ENCODE measurements around the gene KRTAP9-6. TPM values are rescaled to one million over a fixed set of nuclear protein-coding genes. Genes with fewer than 3 reads are reported as not detected.
"Not testable (repeated sequence)": the region's sequence is repeated elsewhere in the genome, so short reads cannot be mapped to it uniquely, and the experiment has no call there.

Gene KRTAP9-6
- total and polyA plus RNA-seq, 2 donors (not counting 1 experiment from before 2014, with no cell fraction given), result not detected

DNA sequence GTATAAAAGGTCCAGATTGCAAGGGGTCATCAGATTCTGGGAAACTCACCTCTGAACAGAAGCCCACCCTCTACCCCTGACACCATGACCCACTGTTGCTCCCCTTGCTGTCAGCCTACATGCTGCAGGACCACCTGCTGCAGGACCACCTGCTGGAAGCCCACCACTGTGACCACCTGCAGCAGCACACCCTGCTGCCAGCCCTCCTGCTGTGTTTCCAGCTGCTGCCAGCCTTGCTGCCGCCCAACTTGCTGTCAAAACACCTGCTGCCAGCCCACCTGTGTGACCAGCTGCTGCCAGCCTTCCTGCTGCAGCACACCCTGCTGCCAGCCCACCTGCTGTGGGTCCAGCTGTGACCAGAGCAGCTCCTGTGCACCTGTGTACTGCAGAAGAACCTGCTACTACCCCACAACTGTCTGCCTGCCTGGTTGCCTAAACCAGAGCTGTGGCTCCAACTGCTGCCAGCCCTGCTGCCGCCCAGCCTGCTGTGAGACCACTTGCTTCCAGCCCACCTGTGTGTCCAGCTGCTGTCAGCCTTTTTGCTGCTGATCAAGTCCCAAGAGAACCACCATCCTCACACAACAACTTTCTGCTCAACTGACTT lies 15.4 kb upstream of the KRTAP9-6 start, which contains the start of gene KRTAP9-4:
Gene KRTAP9-4, plus strand, starts transcription at position 51 of the 604 bp plus-strand sequence. Its CDS starts 34 bp downstream, at position 85.
- not testable (repeated sequence) for H3K36me3 ChIP-seq (ENCODE audit: control insufficient read depth, insufficient read depth, low read length); H3K27me3 ChIP-seq (ENCODE audit: control insufficient read depth, insufficient read depth, low read length); H3K27ac ChIP-seq (ENCODE audit: insufficient read depth, low read length); DNase-seq (ENCODE audit: low read depth in 2 of 2); H3K4me2 ChIP-seq (ENCODE audit: extremely low read depth, insufficient read depth, low read length); H3K4me1 ChIP-seq (ENCODE audit: control insufficient read depth, extremely low read depth, insufficient read depth, low read length); H4K20me1 ChIP-seq (ENCODE audit: control insufficient read depth, extremely low read depth, insufficient read depth, low read length); H3K9ac ChIP-seq (ENCODE audit: insufficient read depth, low read length); H3K4me3 ChIP-seq (replicated peaks in 1 of 4; ENCODE audit: control extremely low read depth in 1 of 4, insufficient read depth in 1 of 4, low read depth in 3 of 4, low read length in 4 of 4); H3K79me2 ChIP-seq (ENCODE audit: control insufficient read depth, insufficient read depth, low read length); H3K9me3 ChIP-seq (ENCODE audit: control insufficient read depth, insufficient read depth, low read depth, low read length); H2AFZ ChIP-seq (ENCODE audit: low read length)

DNA sequence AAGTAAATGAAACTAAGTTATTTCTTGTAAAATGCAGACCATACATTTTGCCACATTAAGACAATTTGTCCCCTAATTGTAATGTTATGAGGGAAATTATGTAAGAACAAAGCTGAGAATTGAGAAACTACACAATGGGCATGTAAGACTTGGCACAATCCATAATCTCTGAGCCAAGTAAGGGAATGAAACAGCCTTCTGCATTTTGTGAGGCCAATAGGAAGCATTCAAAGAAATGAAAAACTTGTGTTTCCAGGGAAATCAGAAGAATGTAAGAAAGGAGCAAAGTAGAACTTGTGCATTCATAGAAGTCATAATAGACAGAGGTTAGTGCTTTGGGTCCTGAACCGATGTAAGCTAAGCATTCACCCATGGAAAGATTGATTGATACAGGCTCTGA lies 13.9 kb upstream of the KRTAP9-6 start:
- no peaks in the 10 kb centered on the region for H4K20me1 ChIP-seq (ENCODE audit: control insufficient read depth, extremely low read depth, insufficient read depth, low read length)
- H3K4me2 ChIP-seq (ENCODE audit: extremely low read depth, insufficient read depth, low read length), result no peak overlapping the region
- DNase-seq (ENCODE audit: low read depth in 2 of 2), result no peak
- H3K36me3 ChIP-seq (ENCODE audit: control insufficient read depth, insufficient read depth, low read length), result no peaks in the 10 kb centered on the region
- no peak overlapping the region for H3K4me3 ChIP-seq (replicated peaks in 1 of 4; ENCODE audit: control extremely low read depth in 1 of 4, insufficient read depth in 1 of 4, low read depth in 3 of 4, low read length in 4 of 4)
- no peak overlapping the region for H3K9ac ChIP-seq (ENCODE audit: insufficient read depth, low read length)
- H2AFZ ChIP-seq (ENCODE audit: low read length), result no peak overlapping the region
- no peak for TF ChIP-seq CTCF (conservative IDR thresholded peaks at IDR 0.05 in 1 of 2, IDR thresholded peaks at IDR 0.05 in 1 of 2; ENCODE audit: low read depth in 1 of 2, low read length in 2 of 2)
- no peak for TF ChIP-seq EZH2 (IDR thresholded peaks at IDR 0.05; ENCODE audit: low read length, missing control alignments)
- no peaks in the 10 kb centered on the region for H3K4me1 ChIP-seq (ENCODE audit: control insufficient read depth, extremely low read depth, insufficient read depth, low read length)
- no peak overlapping the region for H3K27ac ChIP-seq (ENCODE audit: insufficient read depth, low read length)
- H3K27me3 ChIP-seq (ENCODE audit: control insufficient read depth, insufficient read depth, low read length), result peaks cover 3% of the 10 kb centered on the region
- no peaks in the 10 kb centered on the region for H3K9me3 ChIP-seq (ENCODE audit: control insufficient read depth, insufficient read depth, low read depth, low read length)
- no peaks in the 10 kb centered on the region for H3K79me2 ChIP-seq (ENCODE audit: control insufficient read depth, insufficient read depth, low read length)

GRCh38 chr17:41254861-41255260 lies 10.3 kb upstream of the KRTAP9-6 start:
- no peaks in the 10 kb centered on the region for H3K79me2 ChIP-seq (ENCODE audit: control insufficient read depth, insufficient read depth, low read length)
- no peak for DNase-seq (ENCODE audit: low read depth in 2 of 2)
- no peaks in the 10 kb centered on the region for H4K20me1 ChIP-seq (ENCODE audit: control insufficient read depth, extremely low read depth, insufficient read depth, low read length)
- no peak for TF ChIP-seq EZH2 (IDR thresholded peaks at IDR 0.05; ENCODE audit: low read length, missing control alignments)
- no peaks in the 10 kb centered on the region for H3K27me3 ChIP-seq (ENCODE audit: control insufficient read depth, insufficient read depth, low read length)
- H3K4me2 ChIP-seq (ENCODE audit: extremely low read depth, insufficient read depth, low read length), result no peak overlapping the region
- H3K9me3 ChIP-seq (ENCODE audit: control insufficient read depth, insufficient read depth, low read depth, low read length), result no peaks in the 10 kb centered on the region
- H3K9ac ChIP-seq (ENCODE audit: insufficient read depth, low read length), result no peak overlapping the region
- no peaks in the 10 kb centered on the region for H3K36me3 ChIP-seq (ENCODE audit: control insufficient read depth, insufficient read depth, low read length)
- H3K4me1 ChIP-seq (ENCODE audit: control insufficient read depth, extremely low read depth, insufficient read depth, low read length), result no peaks in the 10 kb centered on the region
- no peak overlapping the region for H3K27ac ChIP-seq (ENCODE audit: insufficient read depth, low read length)
- no peak overlapping the region for H2AFZ ChIP-seq (ENCODE audit: low read length)
- H3K4me3 ChIP-seq (replicated peaks in 1 of 4; ENCODE audit: control extremely low read depth in 1 of 4, insufficient read depth in 1 of 4, low read depth in 3 of 4, low read length in 4 of 4), result no peak overlapping the region

DNA sequence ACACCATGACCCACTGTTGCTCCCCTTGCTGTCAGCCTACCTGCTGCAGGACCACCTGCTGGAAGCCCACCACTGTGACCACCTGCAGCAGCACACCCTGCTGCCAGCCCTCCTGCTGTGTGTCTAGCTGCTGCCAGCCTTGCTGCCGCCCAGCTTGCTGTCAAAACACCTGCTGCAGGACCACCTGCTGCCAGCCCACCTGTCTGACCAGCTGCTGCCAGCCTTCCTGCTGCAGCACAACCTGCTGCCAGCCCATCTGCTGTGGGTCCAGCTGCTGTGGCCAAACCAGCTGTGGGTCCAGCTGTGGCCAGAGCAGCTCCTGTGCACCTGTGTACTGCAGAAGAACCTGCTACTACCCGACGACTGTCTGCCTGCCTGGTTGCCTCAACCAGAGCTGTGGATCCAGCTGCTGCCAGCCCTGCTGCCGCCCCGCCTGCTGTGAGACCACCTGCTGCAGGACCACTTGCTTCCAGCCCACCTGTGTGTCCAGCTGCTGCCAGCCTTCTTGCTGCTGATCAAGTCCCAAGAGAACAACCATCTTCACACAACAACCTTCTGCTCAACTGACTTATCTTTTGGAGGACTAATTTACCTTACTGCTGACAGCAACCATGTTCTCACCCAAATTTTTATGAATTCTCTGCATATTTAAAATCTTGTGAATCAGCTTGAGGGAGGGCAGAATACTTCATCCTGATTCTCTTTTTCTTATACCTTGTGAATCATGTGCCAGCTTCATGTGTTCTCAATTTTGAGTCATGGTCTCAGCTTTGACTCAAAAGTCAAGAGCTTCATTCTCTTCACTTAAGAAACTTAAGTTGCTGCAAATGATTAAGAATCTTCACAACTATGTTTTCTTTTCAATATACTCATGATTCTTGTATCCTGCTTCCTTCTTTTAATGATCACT lies 9.5 kb upstream of the KRTAP9-6 start, which contains the start of gene KRTAP9-9:
Gene KRTAP9-9, plus strand, starts transcription at position 4 of the 910 bp plus-strand sequence.
- not testable (repeated sequence) for H3K4me1 ChIP-seq (ENCODE audit: control insufficient read depth, extremely low read depth, insufficient read depth, low read length); H3K9me3 ChIP-seq (ENCODE audit: control insufficient read depth, insufficient read depth, low read depth, low read length); H4K20me1 ChIP-seq (ENCODE audit: control insufficient read depth, extremely low read depth, insufficient read depth, low read length); H2AFZ ChIP-seq (ENCODE audit: low read length); H3K4me3 ChIP-seq (replicated peaks in 1 of 4; ENCODE audit: control extremely low read depth in 1 of 4, insufficient read depth in 1 of 4, low read depth in 3 of 4, low read length in 4 of 4); H3K9ac ChIP-seq (ENCODE audit: insufficient read depth, low read length); H3K27ac ChIP-seq (ENCODE audit: insufficient read depth, low read length); H3K36me3 ChIP-seq (ENCODE audit: control insufficient read depth, insufficient read depth, low read length); H3K79me2 ChIP-seq (ENCODE audit: control insufficient read depth, insufficient read depth, low read length); H3K27me3 ChIP-seq (ENCODE audit: control insufficient read depth, insufficient read depth, low read length); H3K4me2 ChIP-seq (ENCODE audit: extremely low read depth, insufficient read depth, low read length)
- peak in 1 of 2 donors; percentile 20 for DNase-seq (ENCODE audit: low read depth in 2 of 2)

All from fibroblast of lung (primary cell).